ENCODE results near the gene MROH2B. TPM values are rescaled to one million over a fixed set of nuclear protein-coding genes. Genes with fewer than 3 reads are reported as not detected.

MROH2B gene
- total RNA-seq, 1 donor from 2014 or later: not detected

DNA sequence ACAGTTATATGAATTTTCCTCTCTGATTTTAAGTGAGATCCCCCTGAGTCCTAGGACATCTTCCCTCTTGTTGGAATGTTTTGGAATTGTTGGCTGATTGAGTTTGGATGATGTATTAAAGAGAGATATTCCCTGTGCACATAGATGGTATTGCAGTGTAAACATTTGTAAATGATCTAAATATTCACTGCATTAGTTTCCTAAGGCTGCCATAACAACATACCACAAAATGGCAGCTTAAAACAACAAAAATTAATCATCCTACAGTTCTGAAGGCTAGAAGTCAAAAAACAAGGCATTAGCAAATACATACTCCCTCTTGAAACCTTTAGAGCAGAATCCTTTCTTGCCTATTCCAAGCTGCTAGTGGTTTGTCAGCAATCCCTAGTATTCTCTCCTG, 38.0 kb upstream of the MROH2B start:
- intact Hi-C loops (cut with DNase I): no loop called here
- H3K27ac ChIP-seq: no peak overlapping the region
- DNase-seq (no peak), ATAC-seq (no peak)
- no peaks in the 10 kb centered on the region for H3K9me3 ChIP-seq
- H3K36me3 ChIP-seq: no peaks in the 10 kb centered on the region
- TF ChIP-seq, protein P1, sequence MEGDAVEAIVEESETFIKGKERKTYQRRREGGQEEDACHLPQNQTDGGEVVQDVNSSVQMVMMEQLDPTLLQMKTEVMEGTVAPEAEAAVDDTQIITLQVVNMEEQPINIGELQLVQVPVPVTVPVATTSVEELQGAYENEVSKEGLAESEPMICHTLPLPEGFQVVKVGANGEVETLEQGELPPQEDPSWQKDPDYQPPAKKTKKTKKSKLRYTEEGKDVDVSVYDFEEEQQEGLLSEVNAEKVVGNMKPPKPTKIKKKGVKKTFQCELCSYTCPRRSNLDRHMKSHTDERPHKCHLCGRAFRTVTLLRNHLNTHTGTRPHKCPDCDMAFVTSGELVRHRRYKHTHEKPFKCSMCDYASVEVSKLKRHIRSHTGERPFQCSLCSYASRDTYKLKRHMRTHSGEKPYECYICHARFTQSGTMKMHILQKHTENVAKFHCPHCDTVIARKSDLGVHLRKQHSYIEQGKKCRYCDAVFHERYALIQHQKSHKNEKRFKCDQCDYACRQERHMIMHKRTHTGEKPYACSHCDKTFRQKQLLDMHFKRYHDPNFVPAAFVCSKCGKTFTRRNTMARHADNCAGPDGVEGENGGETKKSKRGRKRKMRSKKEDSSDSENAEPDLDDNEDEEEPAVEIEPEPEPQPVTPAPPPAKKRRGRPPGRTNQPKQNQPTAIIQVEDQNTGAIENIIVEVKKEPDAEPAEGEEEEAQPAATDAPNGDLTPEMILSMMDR (IDR thresholded peaks at IDR 0.05): no peak
- H3K4me1 ChIP-seq: no peaks in the 10 kb centered on the region
- no peaks in the 10 kb centered on the region for H3K27me3 ChIP-seq
- no peak overlapping the region for H3K4me3 ChIP-seq

GRCh38 chr5:41102341-41102740, 31.2 kb upstream of the MROH2B start:
- H3K27me3 ChIP-seq: no peaks in the 10 kb centered on the region
- no peak for DNase-seq
- no peak overlapping the region for H3K4me3 ChIP-seq
- TF ChIP-seq, protein P1 (IDR thresholded peaks at IDR 0.05): no peak
- no peak for ATAC-seq
- intact Hi-C loops (cut with DNase I): no loop called here
- no peaks in the 10 kb centered on the region for H3K36me3 ChIP-seq
- H3K9me3 ChIP-seq: no peaks in the 10 kb centered on the region
- H3K27ac ChIP-seq: no peak overlapping the region
- H3K4me1 ChIP-seq: no peaks in the 10 kb centered on the region

GRCh38 chr5:41097642-41098041, 26.5 kb upstream of the MROH2B start:
- intact Hi-C loops (cut with DNase I): no loop called here

DNA sequence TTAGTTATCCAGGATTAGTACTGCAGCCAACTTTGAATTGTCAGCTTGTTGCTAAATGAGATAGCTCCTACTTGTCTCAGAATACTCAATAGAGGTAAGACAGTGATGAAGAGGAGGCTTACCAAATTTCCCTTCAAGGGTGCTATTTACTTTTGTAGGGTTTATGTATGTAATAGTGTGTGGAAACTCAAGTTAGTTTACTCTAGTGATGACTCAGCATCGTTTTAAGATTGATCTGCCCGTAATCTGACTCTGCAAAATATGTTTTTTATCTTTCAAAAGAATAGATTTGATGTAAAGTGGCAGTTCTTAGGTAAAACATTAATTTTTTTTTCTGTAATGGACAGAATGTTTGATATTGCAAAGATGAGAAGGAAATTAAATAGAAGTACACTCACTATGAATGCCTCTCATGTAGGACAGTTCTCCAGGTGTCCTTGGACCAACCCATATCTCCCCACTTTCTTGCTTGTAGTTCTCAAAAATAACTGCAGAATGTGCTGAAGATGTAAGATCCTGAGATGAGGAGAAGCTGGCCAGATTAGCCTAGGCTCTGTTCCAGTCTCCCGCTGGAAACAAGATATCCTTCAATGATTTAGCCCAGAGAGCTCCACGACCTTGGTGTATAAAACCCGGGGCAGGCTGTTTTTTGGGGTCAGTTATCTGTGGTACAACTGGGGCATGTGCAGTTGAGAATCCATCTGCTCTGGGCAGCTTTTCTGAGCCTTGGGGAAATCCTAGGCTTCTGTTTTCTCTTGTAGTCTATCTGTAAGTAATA, 24.4 kb upstream of the MROH2B start:
- intact Hi-C loops (cut with DNase I): no loop called here
- Histone ChIP-seq H3K36me3 (no peaks in the 10 kb centered on the region), H3K27ac (no peak overlapping the region), H3K4me1 (no peaks in the 10 kb centered on the region), H3K27me3 (no peaks in the 10 kb centered on the region), H3K9me3 (no peaks in the 10 kb centered on the region), H3K4me3 (no peak overlapping the region)
- TF ChIP-seq, protein P1 (IDR thresholded peaks at IDR 0.05): no peak
- no peak for DNase-seq
- no peak for ATAC-seq

More at GRCh38 chr5:41097642-41098041, 26.5 kb upstream of the MROH2B start:
- TF ChIP-seq, protein P1 (IDR thresholded peaks at IDR 0.05): no peak
- no peaks in the 10 kb centered on the region for H3K9me3 ChIP-seq
- DNase-seq (no peak), ATAC-seq (no peak)
- H3K27ac ChIP-seq: no peak overlapping the region
- H3K27me3 ChIP-seq: no peaks in the 10 kb centered on the region
- H3K4me3 ChIP-seq: no peak overlapping the region
- no peaks in the 10 kb centered on the region for H3K36me3 ChIP-seq
- no peaks in the 10 kb centered on the region for H3K4me1 ChIP-seq

- TF ChIP-seq, protein P1 (IDR thresholded peaks at IDR 0.05): no peak
- H3K4me1 ChIP-seq: no peaks in the 10 kb centered on the region
- no peaks in the 10 kb centered on the region for H3K36me3 ChIP-seq
- no peak for DNase-seq
- no peaks in the 10 kb centered on the region for H3K9me3 ChIP-seq
- ATAC-seq: no peak
- intact Hi-C loops (cut with DNase I): no loop called here
- H3K27me3 ChIP-seq: no peaks in the 10 kb centered on the region
- H3K27ac ChIP-seq: no peak overlapping the region
- H3K4me3 ChIP-seq: no peak overlapping the region
Measured at GRCh38 chr5:41094871-41095270, 23.7 kb upstream of the MROH2B start.

Data from upper lobe of right lung (tissue), 1 donor.